HL-60 (cell line): ENCODE measurements around the gene CTDSP1.

Experiments
- DNase-seq, 2 experiments: peaks; one replicate each; pipeline ENCODE4 v3.0.0-alpha.2; 2010 to 2020; ENCODE audit warnings: low read depth in 1 of 2, low spot score in 1 of 2
- H3K27ac ChIP-seq: fragments of 250-450 bp; sonication (Bioruptor Pico); replicated peaks from 2 replicates; pipeline ENCODE4 v1.5.1; 2020; ENCODE audit warnings: mild to moderate bottlenecking, moderate library complexity
- H3K27me3 ChIP-seq: fragments of 250-450 bp; sonication (Bioruptor Pico); 2 replicates; pipeline ENCODE4 v1.5.1; 2021; ENCODE audit warnings: mild to moderate bottlenecking, moderate library complexity; ENCODE audit not compliant: insufficient read depth, poor library complexity, severe bottlenecking
- H3K4me3 ChIP-seq: replicated peaks from 2 replicates; pipeline ENCODE4 v1.5.1; 2011; ENCODE audit warnings: mild to moderate bottlenecking, control low read depth, low read length; ENCODE audit not compliant: insufficient read depth
- CTCF ChIP-seq: IDR thresholded peaks from one replicate; pipeline ENCODE4 v1.5.1; 2011; ENCODE audit warnings: low read length, control low read depth, inconsistent platforms; ENCODE audit not compliant: insufficient read depth
- GABPA ChIP-seq: IDR thresholded peaks from 2 replicates; pipeline ENCODE4 v1.6.1; 2012; ENCODE audit warnings: low read depth
- POLR2AphosphoS5 ChIP-seq: IDR thresholded peaks from 2 replicates; pipeline ENCODE4 v1.6.1; 2012; ENCODE audit warnings: low read depth
- REST ChIP-seq: IDR thresholded peaks from 2 replicates; pipeline ENCODE4 v1.6.1; 2012; ENCODE audit warnings: low read depth; ENCODE audit not compliant: insufficient replicate concordance
- SPI1 ChIP-seq: IDR thresholded peaks from 2 replicates; pipeline ENCODE4 v1.6.1; 2012; ENCODE audit warnings: low read depth, mild to moderate bottlenecking, borderline replicate concordance

Gene CTDSP1

GRCh38 chr2:218428846-218429558, 29.3 kb downstream of the CTDSP1 start:
- Histone ChIP-seq H3K4me3 (no peak overlapping the region), H3K27ac (no peak overlapping the region), H3K27me3 (no peaks in the 10 kb centered on the region)
- no peak for DNase-seq
- no peak for TF ChIP-seq GABPA
- TF ChIP-seq CTCF: no peak
- TF ChIP-seq SPI1: no peak
- no peak for TF ChIP-seq POLR2AphosphoS5
- TF ChIP-seq REST: no peak

GRCh38 chr2:218429911-218430692, 30.4 kb downstream of the CTDSP1 start:
- Histone ChIP-seq H3K4me3 (no peak overlapping the region), H3K27me3 (no peaks in the 10 kb centered on the region), H3K27ac (no peak overlapping the region)
- TF ChIP-seq SPI1: no peak
- no peak for TF ChIP-seq GABPA
- no peak for TF ChIP-seq POLR2AphosphoS5
- no peak for TF ChIP-seq CTCF
- TF ChIP-seq REST: no peak
- no peak for DNase-seq

GRCh38 chr2:218430721-218431120, 31.1 kb downstream of the CTDSP1 start:
- Histone ChIP-seq H3K4me3 (no peak overlapping the region), H3K27ac (no peak overlapping the region), H3K27me3 (no peaks in the 10 kb centered on the region)
- DNase-seq: no peak
- no peak for TF ChIP-seq GABPA
- TF ChIP-seq REST: no peak
